Fibroblast of the aortic adventitia (primary cell): ENCODE results near the gene NENF. TPM values are rescaled to one million over a fixed set of nuclear protein-coding genes. Genes with fewer than 3 reads are reported as not detected.

Experiments used
- DNase-seq: peaks from one replicate; pipeline ENCODE4 v3.0.0-alpha.2; 2010; ENCODE audit warnings: low read depth
- H3K4me3 ChIP-seq: 2 replicates; pipeline ENCODE4 v1.5.1; 2011; ENCODE audit warnings: low read depth, mild to moderate bottlenecking, control low read depth, low read length, moderate library complexity
- total RNA-seq: library from RNA; depleted of rRNA; stranded (reverse); fragments of >200 nt; gene quantifications from 2 replicates; pipeline ENCODE4 v1.2.3, GENCODE V29; 2012; ENCODE audit warnings: low replicate concordance
- TF ChIP-seq, protein P1 (sequence below): IDR thresholded peaks from 2 replicates; pipeline ENCODE4 v1.5.1; 2011; ENCODE audit warnings: mild to moderate bottlenecking, low read length, control low read depth, inconsistent platforms; ENCODE audit not compliant: insufficient read depth

NENF gene
- total RNA-seq, 1 donor: 43.3 TPM

DNA sequence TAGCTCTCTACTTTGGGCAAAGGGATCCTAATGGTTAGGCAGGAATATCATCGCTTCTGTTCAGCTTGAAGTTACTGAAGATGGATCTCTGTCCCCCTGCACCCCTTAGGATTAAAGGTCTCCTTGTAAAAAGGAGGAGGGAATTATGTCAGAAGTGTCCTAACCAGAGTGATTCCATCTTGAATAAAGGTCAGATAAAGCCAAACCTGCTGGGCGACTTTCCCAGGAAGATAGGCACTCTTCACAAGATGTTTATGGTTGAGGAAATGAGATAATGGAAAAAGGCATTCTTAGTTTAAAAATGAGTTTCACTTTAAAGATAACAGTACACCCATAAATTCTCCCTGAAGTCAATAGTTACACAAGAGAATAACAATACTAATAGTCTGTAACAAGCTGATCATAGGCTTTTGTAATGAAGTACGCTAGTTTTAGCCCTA lies 1.7 kb upstream of the NENF start:
- DNase-seq: no peak
- no peak overlapping the region for H3K4me3 ChIP-seq
- TF ChIP-seq, protein P1, sequence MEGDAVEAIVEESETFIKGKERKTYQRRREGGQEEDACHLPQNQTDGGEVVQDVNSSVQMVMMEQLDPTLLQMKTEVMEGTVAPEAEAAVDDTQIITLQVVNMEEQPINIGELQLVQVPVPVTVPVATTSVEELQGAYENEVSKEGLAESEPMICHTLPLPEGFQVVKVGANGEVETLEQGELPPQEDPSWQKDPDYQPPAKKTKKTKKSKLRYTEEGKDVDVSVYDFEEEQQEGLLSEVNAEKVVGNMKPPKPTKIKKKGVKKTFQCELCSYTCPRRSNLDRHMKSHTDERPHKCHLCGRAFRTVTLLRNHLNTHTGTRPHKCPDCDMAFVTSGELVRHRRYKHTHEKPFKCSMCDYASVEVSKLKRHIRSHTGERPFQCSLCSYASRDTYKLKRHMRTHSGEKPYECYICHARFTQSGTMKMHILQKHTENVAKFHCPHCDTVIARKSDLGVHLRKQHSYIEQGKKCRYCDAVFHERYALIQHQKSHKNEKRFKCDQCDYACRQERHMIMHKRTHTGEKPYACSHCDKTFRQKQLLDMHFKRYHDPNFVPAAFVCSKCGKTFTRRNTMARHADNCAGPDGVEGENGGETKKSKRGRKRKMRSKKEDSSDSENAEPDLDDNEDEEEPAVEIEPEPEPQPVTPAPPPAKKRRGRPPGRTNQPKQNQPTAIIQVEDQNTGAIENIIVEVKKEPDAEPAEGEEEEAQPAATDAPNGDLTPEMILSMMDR: no peak

DNA sequence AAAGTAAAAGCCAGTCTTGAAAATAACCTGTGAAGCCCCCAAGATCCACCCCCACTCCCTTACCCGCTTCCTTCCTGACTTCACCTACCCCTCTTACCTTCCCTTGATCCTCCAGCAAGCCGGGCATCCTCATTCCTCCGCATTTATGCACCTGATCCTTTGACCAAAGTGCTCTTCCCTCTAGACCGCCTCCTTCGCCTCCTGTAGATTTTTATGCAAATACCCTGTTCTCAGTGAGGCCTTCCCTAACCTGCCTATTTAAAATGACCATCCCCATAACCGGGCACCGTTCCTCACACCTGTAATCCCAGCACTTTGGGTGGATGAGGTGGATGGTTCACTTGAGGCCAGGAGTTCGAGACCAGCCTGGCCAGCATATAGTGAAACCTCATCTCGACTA lies 1.1 kb upstream of the NENF start:
- TF ChIP-seq, protein P1: no peak
- H3K4me3 ChIP-seq: no peak overlapping the region

DNA sequence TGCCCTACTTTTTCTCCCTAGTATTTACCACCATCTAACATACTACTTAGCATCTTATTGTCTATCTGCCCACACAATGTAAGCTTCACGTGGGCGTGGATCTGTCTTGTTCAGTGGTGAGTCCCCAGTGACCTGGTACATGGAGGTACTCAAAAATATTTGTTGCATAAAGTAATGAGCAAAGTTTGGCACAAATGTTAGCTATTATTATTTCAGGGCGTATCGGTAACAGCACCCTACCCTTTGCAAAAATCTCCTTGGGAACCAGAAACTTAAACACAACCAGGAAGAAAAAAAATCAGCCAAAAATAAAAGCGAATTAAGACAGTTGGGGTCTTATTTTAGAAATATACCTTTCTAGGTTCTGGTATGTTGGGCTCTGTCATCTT lies 454 bp upstream of the NENF start:
- peak; percentile 16 for DNase-seq
- TF ChIP-seq, protein P1: no peak

More for the DNA sequence above, 1.1 kb upstream of the NENF start:
- DNase-seq: no peak

DNA sequence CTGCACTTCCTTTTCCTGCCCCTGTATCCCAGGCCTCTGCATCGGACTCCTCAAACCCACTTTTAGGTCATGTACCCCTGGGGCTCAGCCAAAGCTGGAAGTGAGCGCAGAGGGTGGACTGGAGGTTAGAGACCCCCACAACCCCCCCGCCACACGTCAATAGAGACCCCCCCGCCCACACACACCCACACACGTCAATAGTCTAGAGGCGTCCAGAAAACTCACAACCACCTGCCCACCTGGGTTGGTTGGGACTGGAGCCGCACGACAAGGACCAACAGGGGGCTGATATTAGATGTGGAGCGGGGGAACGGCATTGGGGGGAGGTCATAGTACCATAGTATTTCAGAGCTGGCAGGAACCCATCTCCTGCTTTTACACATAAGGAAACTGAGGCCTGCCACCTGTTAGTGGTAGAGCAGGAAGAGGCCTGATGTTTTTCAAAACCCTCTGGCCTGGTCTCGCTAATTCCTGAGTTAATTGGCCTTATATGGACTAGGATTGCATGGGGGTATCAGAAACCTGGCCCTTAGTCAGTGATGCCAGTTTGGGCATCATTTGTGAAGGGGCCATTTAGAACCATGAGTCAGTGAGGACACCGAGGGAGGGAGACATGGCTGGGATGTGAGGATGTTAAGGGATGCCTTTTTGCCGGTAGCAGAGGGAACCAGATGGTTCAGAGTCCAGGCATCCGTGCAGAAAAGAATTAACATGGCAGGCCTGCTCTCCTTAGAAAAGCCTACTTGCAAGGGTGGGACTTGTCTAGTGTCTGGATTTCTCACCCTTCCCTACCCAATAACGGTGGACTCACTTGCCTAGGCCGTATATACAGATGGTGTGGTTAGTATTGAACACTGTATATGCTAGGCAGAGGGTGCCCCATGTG lies 1.1 kb downstream of the NENF start:
- H3K4me3 ChIP-seq: peak overlapping the region; percentile 75
- no peak for DNase-seq
- TF ChIP-seq, protein P1: no peak

More for the DNA sequence above, 454 bp upstream of the NENF start:
- peak overlapping the region; percentile 75 for H3K4me3 ChIP-seq

DNA sequence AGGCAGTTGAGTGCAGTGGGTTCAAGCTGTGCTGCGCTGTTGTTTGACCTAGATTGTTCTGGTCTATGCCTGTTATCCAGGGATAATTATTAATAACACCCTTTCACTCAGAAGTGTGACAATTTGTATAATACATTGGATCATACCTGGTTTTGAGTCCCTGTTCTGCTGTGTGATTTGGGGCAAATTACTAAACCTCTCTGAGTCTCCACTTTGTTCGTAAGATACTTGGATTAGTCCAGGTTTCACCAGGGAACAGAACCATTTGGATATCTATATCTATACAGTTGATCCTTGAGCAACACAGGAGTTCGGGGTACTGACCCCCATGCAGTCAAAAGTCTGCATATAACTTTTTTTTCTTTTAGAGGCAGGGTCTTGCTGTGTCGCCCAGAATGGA lies 2.3 kb downstream of the NENF start:
- H3K4me3 ChIP-seq: no peak overlapping the region
- no peak for DNase-seq

DNA sequence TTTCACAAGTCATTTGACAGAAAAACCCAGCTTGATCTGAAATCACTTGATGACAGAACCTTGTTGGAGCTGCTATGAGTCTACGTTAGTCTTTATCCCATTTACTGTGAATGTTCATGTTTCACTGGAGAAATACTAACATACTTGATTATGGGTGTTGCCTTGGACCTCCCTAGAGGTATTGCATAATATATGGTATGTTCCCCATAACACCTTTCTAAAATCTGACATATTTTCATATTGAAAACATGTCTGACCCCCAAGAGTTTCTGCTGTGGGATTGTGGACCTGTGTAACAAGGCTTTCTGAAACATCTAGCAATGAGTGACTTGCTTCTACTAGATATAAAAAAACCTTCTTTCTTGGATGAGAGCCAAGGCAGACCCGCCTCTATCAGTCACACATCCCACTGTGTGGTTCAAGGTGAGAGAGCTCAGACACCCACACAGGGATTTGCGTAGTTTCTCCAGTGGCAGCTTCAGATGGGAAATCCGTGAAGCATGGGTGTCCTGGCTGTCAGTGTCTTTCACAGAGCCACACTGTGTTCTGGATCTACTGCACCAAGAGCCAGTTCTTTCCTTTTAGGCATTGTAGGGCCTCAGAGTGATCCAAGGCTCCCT lies 4.6 kb downstream of the NENF start:
- TF ChIP-seq, protein P1: no peak
- DNase-seq: no peak
- H3K4me3 ChIP-seq: no peak overlapping the region

More for the DNA sequence above, 2.3 kb downstream of the NENF start:
- TF ChIP-seq, protein P1: no peak
